Naive thymus-derived CD4-positive, alpha-beta T cell (primary cell): Measurements from ENCODE around the gene PLS3. TPM values are rescaled to one million over a fixed set of nuclear protein-coding genes. Genes with fewer than 3 reads are reported as not detected.

Experiments used
- ATAC-seq: fragments of 150-1000 bp; cut with Tn5 transposase; 2 replicates; pipeline ENCODE4 v1.10.0; 2021; ENCODE audit warnings: mild to moderate bottlenecking, moderate library complexity
- CTCF ChIA-PET: fragments of 350-600 bp; sonication (Branson Sonifier 250); formaldehyde crosslinking; loops from one replicate; lab custom pipeline; 2021; ENCODE audit warnings: antibody characterized with exemption; lab: Charles Lee
- POLR2A ChIA-PET: fragments of 350-600 bp; sonication (Branson Sonifier 250); formaldehyde crosslinking; loops from one replicate; lab custom pipeline; 2021; ENCODE audit warnings: antibody characterized with exemption, inconsistent platforms; lab: Charles Lee
- DNase-seq, 9 donors: peaks; one replicate each; pipeline versions ENCODE4 v3.0.0 to v3.0.0-alpha.2; 2020 to 2022; ENCODE audit warnings: mixed read lengths in 1 of 9
- H3K27ac ChIP-seq: one replicate; pipeline ENCODE4 v1.7.0; 2013; ENCODE audit warnings: mild to moderate bottlenecking, low read depth, low read length, moderate library complexity
- H3K27me3 ChIP-seq, 2 donors: one replicate each; pipeline ENCODE4 v1.7.0; 2013; ENCODE audit warnings: low read length in 2 of 2, mild to moderate bottlenecking in 2 of 2, moderate library complexity in 2 of 2; ENCODE audit not compliant: control insufficient read depth in 2 of 2, insufficient read depth in 2 of 2
- H3K36me3 ChIP-seq, 3 experiments: 1 replicate in 2 of 3; 2 replicates in 1 of 3; pipeline ENCODE4 v1.7.0; 2013; ENCODE audit warnings: low read length in 3 of 3, mild to moderate bottlenecking in 3 of 3, moderate library complexity in 1 of 3; ENCODE audit not compliant: insufficient read depth in 3 of 3, control insufficient read depth in 2 of 3
- H3K4me1 ChIP-seq, 2 donors: one replicate each; pipeline ENCODE4 v1.7.0; 2013; ENCODE audit warnings: low read length in 2 of 2, mild to moderate bottlenecking in 2 of 2, moderate library complexity in 1 of 2; ENCODE audit not compliant: control insufficient read depth in 2 of 2, insufficient read depth in 2 of 2
- H3K4me3 ChIP-seq: 2 replicates; pipeline ENCODE4 v1.7.0; 2013; ENCODE audit warnings: mild to moderate bottlenecking, low read length
- H3K9me3 ChIP-seq, 3 experiments: 1 replicate in 2 of 3; 2 replicates in 1 of 3; pipeline ENCODE4 v1.7.0; 2013; ENCODE audit warnings: low read length in 3 of 3; ENCODE audit not compliant: control insufficient read depth in 2 of 3
- H3K27ac Mint-ChIP-seq, 9 donors: one replicate each; pipeline ENCODE4 v1.8.0; 2020 to 2022; ENCODE audit warnings: mixed read lengths in 9 of 9, mild to moderate bottlenecking in 8 of 9, moderate library complexity in 5 of 9, inconsistent platforms in 2 of 9
- H3K27me3 Mint-ChIP-seq, 5 donors: one replicate each; pipeline ENCODE4 v1.8.0; 2021 to 2022; ENCODE audit warnings: mixed read lengths in 5 of 5, mild to moderate bottlenecking in 1 of 5
- H3K36me3 Mint-ChIP-seq, 5 donors: one replicate each; pipeline ENCODE4 v1.8.0; 2020 to 2022; ENCODE audit warnings: mixed read lengths in 5 of 5, mild to moderate bottlenecking in 3 of 5, inconsistent platforms in 1 of 5
- H3K4me1 Mint-ChIP-seq, 7 donors: one replicate each; pipeline ENCODE4 v1.8.0; 2020 to 2022; ENCODE audit warnings: mixed read lengths in 7 of 7, mild to moderate bottlenecking in 3 of 7, inconsistent platforms in 1 of 7
- H3K4me3 Mint-ChIP-seq, 10 donors: one replicate each; pipeline ENCODE4 v1.8.0; 2020 to 2022; ENCODE audit warnings: mild to moderate bottlenecking in 10 of 10, mixed read lengths in 10 of 10, moderate library complexity in 6 of 10, inconsistent platforms in 2 of 10
- H3K9me3 Mint-ChIP-seq, 11 donors: one replicate each; pipeline ENCODE4 v1.8.0; 2020 to 2022; ENCODE audit warnings: mixed read lengths in 11 of 11, mild to moderate bottlenecking in 4 of 11, inconsistent platforms in 1 of 11, moderate library complexity in 1 of 11
- intact Hi-C, 2 donors: fragments of 100-400 bp; cut with micrococcal nuclease; formaldehyde crosslinking; loops; one replicate each; pipeline ENCODE4 v1.15.1; 2023
- polyA plus RNA-seq, 2 donors: library from polyadenylated mRNA; unstranded; fragments of 300-500 nt; fragmentation: Illumina TruSeq; gene quantifications; one replicate each; pipeline ENCODE4 v1.2.3, GENCODE V29; 2021
- total RNA-seq, 6 experiments: library from RNA in 5 of 6; stranded (reverse) in 5 of 6; gene quantifications; 1 replicate in 5 of 6; 2 replicates in 1 of 6; pipeline ENCODE4 v1.2.3 and lab custom pipeline; 2021 to 2026

The PLS3 gene
- total and polyA plus RNA-seq, 7 experiments from 2014 or later, result 0.16 to 2.4 (median 0.27) TPM; not detected in 4

GRCh38 chrX:115665122-115665521, 104.1 kb downstream of the PLS3 start:
- no peak overlapping the region for H3K4me3 Mint-ChIP-seq
- no peak overlapping the region for H3K27ac ChIP-seq
- no peaks in the 10 kb centered on the region for H3K27me3 ChIP-seq
- no peaks in the 10 kb centered on the region for H3K36me3 ChIP-seq
- ATAC-seq (no peak), DNase-seq (no peak)
- H3K9me3 Mint-ChIP-seq, result peaks cover 0 to 2% (median 0%) of the 10 kb centered on the region in 11 donors
- H3K4me3 ChIP-seq, result no peak overlapping the region
- POLR2A ChIA-PET, result no interaction called here
- H3K27ac Mint-ChIP-seq, result no peak overlapping the region
- H3K9me3 ChIP-seq, result no peaks in the 10 kb centered on the region
- intact Hi-C loops, result no loop called here
- H3K36me3 Mint-ChIP-seq, result no peaks in the 10 kb centered on the region
- CTCF ChIA-PET, result no interaction called here
- H3K27me3 Mint-ChIP-seq, result no peaks in the 10 kb centered on the region
- no peaks in the 10 kb centered on the region for H3K4me1 ChIP-seq
- H3K4me1 Mint-ChIP-seq, result no peaks in the 10 kb centered on the region

GRCh38 chrX:115679460-115679859, 118.5 kb downstream of the PLS3 start:
- no peak overlapping the region for H3K27ac Mint-ChIP-seq
- DNase-seq (no peak), ATAC-seq (no peak)
- no peak overlapping the region for H3K4me3 Mint-ChIP-seq
- ChIA-PET CTCF (no interaction called here), POLR2A (no interaction called here)
- no peaks in the 10 kb centered on the region for H3K4me1 Mint-ChIP-seq
- Histone ChIP-seq H3K27me3 (no peaks in the 10 kb centered on the region), H3K4me1 (no peaks in the 10 kb centered on the region), H3K4me3 (no peak overlapping the region), H3K36me3 (no peaks in the 10 kb centered on the region), H3K27ac (no peak overlapping the region), H3K9me3 (no peaks in the 10 kb centered on the region)
- H3K9me3 Mint-ChIP-seq, result no peaks in the 10 kb centered on the region
- no peaks in the 10 kb centered on the region for H3K36me3 Mint-ChIP-seq
- H3K27me3 Mint-ChIP-seq, result no peaks in the 10 kb centered on the region
- intact Hi-C loops, result no loop called here

- Mint-ChIP-seq H3K27ac (no peak overlapping the region), H3K27me3 (no peaks in the 10 kb centered on the region), H3K9me3 (no peaks in the 10 kb centered on the region), H3K4me3 (no peak overlapping the region), H3K36me3 (no peaks in the 10 kb centered on the region), H3K4me1 (no peaks in the 10 kb centered on the region)
- Histone ChIP-seq H3K27me3 (no peaks in the 10 kb centered on the region), H3K36me3 (no peaks in the 10 kb centered on the region), H3K4me1 (no peaks in the 10 kb centered on the region), H3K27ac (no peak overlapping the region), H3K4me3 (no peak overlapping the region), H3K9me3 (no peaks in the 10 kb centered on the region)
- ATAC-seq, result no peak
- POLR2A ChIA-PET, result no interaction called here
- intact Hi-C loops, result no loop called here
- DNase-seq, result no peak
- CTCF ChIA-PET, result no interaction called here
Observed at GRCh38 chrX:115687595-115687994, 126.6 kb downstream of the PLS3 start.

GRCh38 chrX:115689931-115690330, 129.0 kb downstream of the PLS3 start:
- Mint-ChIP-seq H3K4me1 (no peaks in the 10 kb centered on the region), H3K36me3 (no peaks in the 10 kb centered on the region)
- intact Hi-C loops, result loop anchor here (1.0 to 5.0 kb wide), 3 partner anchors 38 to 359 kb away; no protein-coding TSS in a partner anchor

GRCh38 chrX:115690511-115691216, 129.7 kb downstream of the PLS3 start:
- H3K27ac ChIP-seq, result no peak overlapping the region
- Mint-ChIP-seq H3K27me3 (peaks cover 0 to 4% (median 0%) of the 10 kb centered on the region in 5 donors), H3K27ac (no peak overlapping the region), H3K4me1 (no peaks in the 10 kb centered on the region), H3K36me3 (no peaks in the 10 kb centered on the region), H3K9me3 (peaks cover 0 to 2% (median 0%) of the 10 kb centered on the region in 11 donors), H3K4me3 (no peak overlapping the region)
- CTCF ChIA-PET, result no interaction called here
- intact Hi-C loops, result loop anchor here (1.0 to 5.0 kb wide), 3 partner anchors 38 to 360 kb away; no protein-coding TSS in a partner anchor
- POLR2A ChIA-PET, result no interaction called here
- ATAC-seq (peak; percentile 34), DNase-seq (peak in 7 of 9 donors; percentile 2 to 40 (median 23))
- no peaks in the 10 kb centered on the region for H3K9me3 ChIP-seq
- H3K27me3 ChIP-seq, result no peaks in the 10 kb centered on the region
- H3K36me3 ChIP-seq, result no peaks in the 10 kb centered on the region
- no peaks in the 10 kb centered on the region for H3K4me1 ChIP-seq
- H3K4me3 ChIP-seq, result no peak overlapping the region

More at GRCh38 chrX:115689931-115690330, 129.0 kb downstream of the PLS3 start:
- Histone ChIP-seq H3K27me3 (no peaks in the 10 kb centered on the region), H3K4me3 (no peak overlapping the region), H3K27ac (no peak overlapping the region), H3K36me3 (no peaks in the 10 kb centered on the region), H3K4me1 (no peaks in the 10 kb centered on the region), H3K9me3 (no peaks in the 10 kb centered on the region)
- no peak overlapping the region for H3K4me3 Mint-ChIP-seq
- DNase-seq (no peak), ATAC-seq (no peak)
- CTCF ChIA-PET, result no interaction called here
- POLR2A ChIA-PET, result no interaction called here
- H3K27ac Mint-ChIP-seq, result no peak overlapping the region
- H3K9me3 Mint-ChIP-seq, result peaks cover 0 to 2% (median 0%) of the 10 kb centered on the region in 11 donors
- H3K27me3 Mint-ChIP-seq, result peaks cover 0 to 2% (median 0%) of the 10 kb centered on the region in 5 donors

- Histone ChIP-seq H3K9me3 (no peaks in the 10 kb centered on the region), H3K27ac (no peak overlapping the region), H3K36me3 (no peaks in the 10 kb centered on the region), H3K4me3 (no peak overlapping the region), H3K27me3 (no peaks in the 10 kb centered on the region), H3K4me1 (no peaks in the 10 kb centered on the region)
- ChIA-PET CTCF (no interaction called here), POLR2A (no interaction called here)
- Mint-ChIP-seq H3K36me3 (no peaks in the 10 kb centered on the region), H3K27ac (no peak overlapping the region), H3K9me3 (peaks cover 0 to 2% (median 0%) of the 10 kb centered on the region in 11 donors), H3K27me3 (peaks cover 0 to 4% (median 0%) of the 10 kb centered on the region in 5 donors), H3K4me3 (no peak overlapping the region), H3K4me1 (no peaks in the 10 kb centered on the region)
- no peak for ATAC-seq
- DNase-seq, result no peak
- intact Hi-C loops, result loop anchor here in 1 of 2 donors (5.0 kb wide), 1 partner anchor 41 kb away; no protein-coding TSS in a partner anchor
Observed at GRCh38 chrX:115693476-115693875, 132.5 kb downstream of the PLS3 start.

GRCh38 chrX:115694028-115694427, 133.1 kb downstream of the PLS3 start:
- H3K27ac Mint-ChIP-seq, result no peak overlapping the region
- no peak for ATAC-seq
- peaks cover 0 to 4% (median 0%) of the 10 kb centered on the region in 5 donors for H3K27me3 Mint-ChIP-seq
- no peaks in the 10 kb centered on the region for H3K9me3 ChIP-seq
- no peaks in the 10 kb centered on the region for H3K4me1 ChIP-seq
- no peak overlapping the region for H3K4me3 Mint-ChIP-seq
- H3K27me3 ChIP-seq, result no peaks in the 10 kb centered on the region
- H3K4me1 Mint-ChIP-seq, result no peaks in the 10 kb centered on the region
- H3K9me3 Mint-ChIP-seq, result peaks cover 0 to 2% (median 0%) of the 10 kb centered on the region in 11 donors
- no peaks in the 10 kb centered on the region for H3K36me3 Mint-ChIP-seq
- ChIA-PET CTCF (no interaction called here), POLR2A (no interaction called here)
- intact Hi-C loops, result loop anchor here in 1 of 2 donors (5.0 kb wide), 1 partner anchor 42 kb away; no protein-coding TSS in a partner anchor
- no peak for DNase-seq
- H3K27ac ChIP-seq, result no peak overlapping the region
- no peaks in the 10 kb centered on the region for H3K36me3 ChIP-seq
- no peak overlapping the region for H3K4me3 ChIP-seq
